Measurements from ENCODE around the gene PNPLA6.

Gene PNPLA6

GRCh38 chr19:7524523-7524922 lies 11.0 kb upstream of the PNPLA6 start:
- Histone ChIP-seq H3K36me3 (replicated peaks; ENCODE audit: low read depth, low read length) (no peaks in the 10 kb centered on the region), H3K27ac (ENCODE audit: low read length) (no peak overlapping the region), H3K4me3 (ENCODE audit: low read length) (no peak overlapping the region), H3K79me2 (ENCODE audit: low read length) (0 out of 2 replicates have a peak, but pooled peaks cover 5% of the 10 kb centered on the region), H3K4me2 (ENCODE audit: low read length) (no peak overlapping the region), H3K9me3 (ENCODE audit: insufficient read depth, low read length) (no peaks in the 10 kb centered on the region), H3K4me1 (ENCODE audit: low read length) (peaks cover 11% of the 10 kb centered on the region), H3K9ac (ENCODE audit: low read length) (no peak overlapping the region), H4K20me1 (ENCODE audit: insufficient read depth, low read length) (no peaks in the 10 kb centered on the region), H3K27me3 (ENCODE audit: low read depth, low read length) (no peaks in the 10 kb centered on the region), H2AFZ (ENCODE audit: low read depth, low read length) (no peak overlapping the region)
- TF ChIP-seq CTCF (IDR thresholded peaks at IDR 0.05; ENCODE audit: low read depth, low read length) = no peak
- TF ChIP-seq EZH2phosphoT487 (IDR thresholded peaks at IDR 0.05; ENCODE audit: low read depth) = no peak

- H3K79me2 ChIP-seq (ENCODE audit: low read length) = 0 out of 2 replicates have a peak, but pooled peaks cover 5% of the 10 kb centered on the region
- H3K4me1 ChIP-seq (ENCODE audit: low read length) = peaks cover 11% of the 10 kb centered on the region
- H3K9ac ChIP-seq (ENCODE audit: low read length) = no peak overlapping the region
- no peak for TF ChIP-seq CTCF (IDR thresholded peaks at IDR 0.05; ENCODE audit: low read depth, low read length)
- no peak for TF ChIP-seq EZH2phosphoT487 (IDR thresholded peaks at IDR 0.05; ENCODE audit: low read depth)
- no peaks in the 10 kb centered on the region for H3K27me3 ChIP-seq (ENCODE audit: low read depth, low read length)
- H2AFZ ChIP-seq (ENCODE audit: low read depth, low read length) = no peak overlapping the region
- no peak overlapping the region for H3K4me3 ChIP-seq (ENCODE audit: low read length)
- no peaks in the 10 kb centered on the region for H3K36me3 ChIP-seq (replicated peaks; ENCODE audit: low read depth, low read length)
- no peaks in the 10 kb centered on the region for H3K9me3 ChIP-seq (ENCODE audit: insufficient read depth, low read length)
- no peak overlapping the region for H3K4me2 ChIP-seq (ENCODE audit: low read length)
- H3K27ac ChIP-seq (ENCODE audit: low read length) = no peak overlapping the region
- H4K20me1 ChIP-seq (ENCODE audit: insufficient read depth, low read length) = no peaks in the 10 kb centered on the region
Measured at GRCh38 chr19:7524992-7525739, 10.4 kb upstream of the PNPLA6 start.

GRCh38 chr19:7526059-7526929 lies 9.2 kb upstream of the PNPLA6 start:
- Histone ChIP-seq H3K79me2 (ENCODE audit: low read length) (0 out of 2 replicates have a peak, but pooled peaks cover 5% of the 10 kb centered on the region), H3K4me3 (ENCODE audit: low read length) (no peak overlapping the region), H4K20me1 (ENCODE audit: insufficient read depth, low read length) (no peaks in the 10 kb centered on the region), H3K4me2 (ENCODE audit: low read length) (no peak overlapping the region), H2AFZ (ENCODE audit: low read depth, low read length) (no peak overlapping the region), H3K27ac (ENCODE audit: low read length) (no peak overlapping the region), H3K9ac (ENCODE audit: low read length) (no peak overlapping the region), H3K9me3 (ENCODE audit: insufficient read depth, low read length) (no peaks in the 10 kb centered on the region), H3K4me1 (ENCODE audit: low read length) (peaks cover 11% of the 10 kb centered on the region), H3K27me3 (ENCODE audit: low read depth, low read length) (no peaks in the 10 kb centered on the region), H3K36me3 (replicated peaks; ENCODE audit: low read depth, low read length) (no peaks in the 10 kb centered on the region)
- TF ChIP-seq CTCF (IDR thresholded peaks at IDR 0.05; ENCODE audit: low read depth, low read length) = no peak
- no peak for TF ChIP-seq EZH2phosphoT487 (IDR thresholded peaks at IDR 0.05; ENCODE audit: low read depth)
